Ovary (tissue), 9 donors: ENCODE data around the gene JADE1. TPM values are rescaled to one million over a fixed set of nuclear protein-coding genes. Genes with fewer than 3 reads are reported as not detected.

Experiments used
- DNase-seq, 5 donors: peaks; one replicate each; pipeline ENCODE4 v3.0.0-alpha.2; 2019 to 2020
- H3K27ac ChIP-seq, 2 donors: fragments of 200-600 bp; one replicate each; pipeline versions ENCODE4 v1.5.1 to v1.8.0; 2019 to 2022
- H3K27me3 ChIP-seq: fragments of 200-600 bp; one replicate; pipeline ENCODE4 v1.8.0; 2022
- H3K36me3 ChIP-seq: fragments of 200-600 bp; sonication (generic); one replicate; pipeline ENCODE4 v1.5.1; 2019
- H3K4me1 ChIP-seq: one replicate; pipeline ENCODE4 v1.8.1; 2013; ENCODE audit warnings: mild to moderate bottlenecking, moderate library complexity; ENCODE audit not compliant: insufficient read depth
- H3K4me3 ChIP-seq: fragments of 200-600 bp; sonication (generic); one replicate; pipeline ENCODE4 v1.5.1; 2017
- H3K9me3 ChIP-seq, 2 donors: fragments of 200-600 bp in 1 of 2; sonication (generic) in 1 of 2; one replicate each; pipeline versions ENCODE4 v1.5.1 to v1.8.1; 2013 to 2019; ENCODE audit warnings: mild to moderate bottlenecking in 1 of 2, moderate library complexity in 1 of 2
- CTCF ChIP-seq, 3 donors: fragments of 450-650 bp in 2 of 3; fragments of 200-600 bp in 1 of 3; IDR thresholded peaks; one replicate each; pipeline versions ENCODE4 v1.5.1 to v1.8.0; 2016 to 2022; ENCODE audit warnings: antibody characterized with exemption in 3 of 3, mild to moderate bottlenecking in 1 of 3
- EP300 ChIP-seq: sonication (generic); formaldehyde crosslinking; IDR thresholded peaks from one replicate; pipeline ENCODE4 v1.6.1; 2017; ENCODE audit warnings: antibody characterized with exemption
- POLR2A ChIP-seq: fragments of 450-650 bp; IDR thresholded peaks from one replicate; pipeline ENCODE4 v1.6.1; 2017; ENCODE audit warnings: antibody characterized with exemption, mild to moderate bottlenecking, moderate library complexity
- WGBS, 3 donors: extraction: QIAGEN DNeasy Blood & Tissue Kit in 1 of 3; methylation state at CpG; one replicate each; pipeline versions ENCODE4 v1.1.5 to v1.1.7; 2013 to 2017; 5-methylcytosine and 5-hydroxymethylcytosine counted together
- intact Hi-C, 4 donors: fragments of 100-400 bp; cut with DNase I; formaldehyde crosslinking; loops; one replicate each; pipeline versions ENCODE4 v1.11.0 to v1.15.1; 2022 to 2023
- polyA plus RNA-seq, 2 donors: library from polyadenylated mRNA; stranded (reverse); fragments of 200-250 nt in 1 of 2; fragments of 350-450 nt in 1 of 2; fragmentation: Illumina TruSeq in 1 of 2; extraction: RNeasy Lipid Tissue Mini Kit (QIAGEN cat#74804) in 1 of 2; gene quantifications; one replicate each; pipeline ENCODE4 v1.2.3, GENCODE V29; 2013 to 2014
- total RNA-seq, 7 donors: library from RNA; depleted of rRNA in 2 of 7; stranded (reverse); fragments of >200 nt in 2 of 7; fragmentation: NEBNext Ultra II Directional in 3 of 7; extraction: Animal tissue kit (Norgen Biotek cat#: 25700) in 3 of 7; gene quantifications; one replicate each; pipeline versions ENCODE4 v1.1.0 to v1.2.4, GENCODE V29; 2016 to 2023
- donor health status: DM: no; HTN: no; CAD: no; lungs with moderate emphysema.
- donor health status: DM: no; HTN: no; CAD: no.
- donor health status: Bipolar disorder and iron deficiency.
- donor health status: DM: yes; HTN: yes; CAD: no.
- donor health status: DM: no; HTN: no; CAD: no.
- donor health status: DM: yes; HTN: yes; CAD: no.

Gene JADE1
- total and polyA plus RNA-seq, 9 donors, result 21.3 to 48.6 (median 34.9) TPM

- TF ChIP-seq CTCF (IDR thresholded peaks at IDR 0.05) (no peak), EP300 (no peak), POLR2A (no peak)
- 90 to 94% (median 91%) methylated on average over 7 of the region's 7 CpGs for WGBS, 3 donors
- Histone ChIP-seq H3K4me1 (peaks cover 12% of the 10 kb centered on the region), H3K9me3 (no peaks in the 10 kb centered on the region), H3K27ac (no peak overlapping the region), H3K4me3 (no peak overlapping the region), H3K27me3 (no peaks in the 10 kb centered on the region), H3K36me3 (no peaks in the 10 kb centered on the region)
- intact Hi-C loops, result no loop called here
- DNase-seq, result no peak
These were observed 15.7 kb downstream of the JADE1 start for GRCh38 chr4:128825226-128825625.

- TF ChIP-seq POLR2A (no peak), EP300 (no peak), CTCF (IDR thresholded peaks at IDR 0.05) (no peak)
- Histone ChIP-seq H3K27ac (no peak overlapping the region), H3K36me3 (no peaks in the 10 kb centered on the region), H3K27me3 (no peaks in the 10 kb centered on the region), H3K4me3 (no peak overlapping the region), H3K4me1 (peaks cover 20% of the 10 kb centered on the region), H3K9me3 (no peaks in the 10 kb centered on the region)
- no peak for DNase-seq
- intact Hi-C loops, result no loop called here
These were observed 17.8 kb downstream of the JADE1 start for GRCh38 chr4:128827296-128827695.

GRCh38 chr4:128830906-128831503 lies 21.5 kb downstream of the JADE1 start:
- no peak for DNase-seq
- TF ChIP-seq POLR2A, result no peak
- H3K9me3 ChIP-seq, result no peaks in the 10 kb centered on the region
- H3K4me3 ChIP-seq, result no peak overlapping the region
- intact Hi-C loops, result no loop called here
- WGBS, 3 donors, result 3 to 12% (median 4%) methylated on average over 5 of the region's 5 CpGs
- no peaks in the 10 kb centered on the region for H3K27me3 ChIP-seq
- H3K36me3 ChIP-seq, result no peaks in the 10 kb centered on the region
- H3K27ac ChIP-seq, result peak overlapping the region in 1 of 2 donors; percentile 19
- H3K4me1 ChIP-seq, result peaks cover 19% of the 10 kb centered on the region

- TF ChIP-seq EP300 (no peak), CTCF (IDR thresholded peaks at IDR 0.05) (no peak), POLR2A (no peak)
- WGBS, 3 donors, result 48 to 51% (median 49%) methylated on average over 8 of the region's 8 CpGs
- Histone ChIP-seq H3K36me3 (no peaks in the 10 kb centered on the region), H3K4me3 (no peak overlapping the region), H3K9me3 (no peaks in the 10 kb centered on the region), H3K4me1 (peaks cover 17% of the 10 kb centered on the region), H3K27ac (no peak overlapping the region), H3K27me3 (no peaks in the 10 kb centered on the region)
- intact Hi-C loops, result no loop called here
- DNase-seq, result peak in 1 of 5 donors; percentile 1
These were observed 22.2 kb downstream of the JADE1 start for GRCh38 chr4:128831531-128832242.

- 63 to 74% (median 72%) methylated on average over 2 of the region's 2 CpGs for WGBS, 3 donors
- H3K27ac ChIP-seq, result no peak overlapping the region
These were observed 22.7 kb downstream of the JADE1 start for GRCh38 chr4:128832243-128832625.

More at GRCh38 chr4:128832243-128832625, 22.7 kb downstream of the JADE1 start:
- peak in 1 of 5 donors; percentile 0 for DNase-seq
- Histone ChIP-seq H3K36me3 (no peaks in the 10 kb centered on the region), H3K4me1 (peaks cover 16% of the 10 kb centered on the region), H3K4me3 (no peak overlapping the region), H3K27me3 (no peaks in the 10 kb centered on the region), H3K9me3 (no peaks in the 10 kb centered on the region)
- no peak for TF ChIP-seq CTCF (IDR thresholded peaks at IDR 0.05)
- no peak for TF ChIP-seq POLR2A
- no peak for TF ChIP-seq EP300
- intact Hi-C loops, result no loop called here
